HG03108 (cell line): ENCODE data around the gene FUBP3.

ENCODE experiments used
- ATAC-seq: cut with Tn5 transposase; IDR thresholded peaks from one replicate; pipeline ENCODE4 v1.9.1; 2021; ENCODE audit warnings: moderate library complexity; ENCODE audit not compliant: unreplicated experiment

FUBP3 gene

GRCh38 chr9:130633336-130634190 lies 54.2 kb downstream of the FUBP3 start:
- ATAC-seq: no peak

GRCh38 chr9:130634191-130634768 lies 54.9 kb downstream of the FUBP3 start:
- no peak for ATAC-seq

GRCh38 chr9:130634801-130635200 lies 55.4 kb downstream of the FUBP3 start:
- ATAC-seq: no peak

- no peak for ATAC-seq
These were observed 55.9 kb downstream of the FUBP3 start for GRCh38 chr9:130635306-130635705.

GRCh38 chr9:130635721-130636647 lies 56.6 kb downstream of the FUBP3 start:
- ATAC-seq: no peak

GRCh38 chr9:130636648-130637020 lies 57.3 kb downstream of the FUBP3 start:
- ATAC-seq: no peak

- ATAC-seq: no peak
These were observed 59.1 kb downstream of the FUBP3 start for GRCh38 chr9:130638284-130639123.

GRCh38 chr9:130639124-130639765 lies 59.9 kb downstream of the FUBP3 start:
- no peak for ATAC-seq

- no peak for ATAC-seq
These were observed 60.6 kb downstream of the FUBP3 start for GRCh38 chr9:130639866-130640555.

GRCh38 chr9:130640681-130641080 lies 61.3 kb downstream of the FUBP3 start:
- no peak for ATAC-seq

GRCh38 chr9:130642926-130643325 lies 63.5 kb downstream of the FUBP3 start:
- no peak for ATAC-seq

- ATAC-seq: no peak
These were observed 71.8 kb downstream of the FUBP3 start for GRCh38 chr9:130651221-130651620.

- no peak for ATAC-seq
These were observed 72.4 kb downstream of the FUBP3 start for GRCh38 chr9:130651752-130652151.

GRCh38 chr9:130654879-130655278 lies 75.5 kb downstream of the FUBP3 start:
- ATAC-seq: no peak

- ATAC-seq: no peak
These were observed 79.7 kb downstream of the FUBP3 start for GRCh38 chr9:130658893-130659698.

GRCh38 chr9:130659699-130660248 lies 80.4 kb downstream of the FUBP3 start:
- ATAC-seq: no peak

GRCh38 chr9:130660326-130660682 lies 80.9 kb downstream of the FUBP3 start:
- no peak for ATAC-seq

GRCh38 chr9:130660683-130661450 lies 81.5 kb downstream of the FUBP3 start:
- ATAC-seq: no peak
